HL-60 (cell line): Measurements from ENCODE around the gene TTC39B.

Experiments
- DNase-seq, 2 experiments: peaks; one replicate each; pipeline ENCODE4 v3.0.0-alpha.2; 2010 to 2020; ENCODE audit warnings: low read depth in 1 of 2, low spot score in 1 of 2
- H3K27ac ChIP-seq: fragments of 250-450 bp; sonication (Bioruptor Pico); replicated peaks from 2 replicates; pipeline ENCODE4 v1.5.1; 2020; ENCODE audit warnings: mild to moderate bottlenecking, moderate library complexity
- H3K27me3 ChIP-seq: fragments of 250-450 bp; sonication (Bioruptor Pico); 2 replicates; pipeline ENCODE4 v1.5.1; 2021; ENCODE audit warnings: mild to moderate bottlenecking, moderate library complexity; ENCODE audit not compliant: insufficient read depth, poor library complexity, severe bottlenecking
- H3K4me3 ChIP-seq: replicated peaks from 2 replicates; pipeline ENCODE4 v1.5.1; 2011; ENCODE audit warnings: mild to moderate bottlenecking, control low read depth, low read length; ENCODE audit not compliant: insufficient read depth
- CTCF ChIP-seq: IDR thresholded peaks from one replicate; pipeline ENCODE4 v1.5.1; 2011; ENCODE audit warnings: low read length, control low read depth, inconsistent platforms; ENCODE audit not compliant: insufficient read depth
- GABPA ChIP-seq: IDR thresholded peaks from 2 replicates; pipeline ENCODE4 v1.6.1; 2012; ENCODE audit warnings: low read depth
- POLR2AphosphoS5 ChIP-seq: IDR thresholded peaks from 2 replicates; pipeline ENCODE4 v1.6.1; 2012; ENCODE audit warnings: low read depth
- SPI1 ChIP-seq: IDR thresholded peaks from 2 replicates; pipeline ENCODE4 v1.6.1; 2012; ENCODE audit warnings: low read depth, mild to moderate bottlenecking, borderline replicate concordance
- TF ChIP-seq, protein P1 (sequence below): IDR thresholded peaks from 2 replicates; pipeline ENCODE4 v1.6.1; 2012; ENCODE audit warnings: low read depth; ENCODE audit not compliant: insufficient replicate concordance

Gene TTC39B

GRCh38 chr9:15280647-15281046, 26.4 kb downstream of the TTC39B start:
- TF ChIP-seq GABPA = no peak
- TF ChIP-seq, protein P1, sequence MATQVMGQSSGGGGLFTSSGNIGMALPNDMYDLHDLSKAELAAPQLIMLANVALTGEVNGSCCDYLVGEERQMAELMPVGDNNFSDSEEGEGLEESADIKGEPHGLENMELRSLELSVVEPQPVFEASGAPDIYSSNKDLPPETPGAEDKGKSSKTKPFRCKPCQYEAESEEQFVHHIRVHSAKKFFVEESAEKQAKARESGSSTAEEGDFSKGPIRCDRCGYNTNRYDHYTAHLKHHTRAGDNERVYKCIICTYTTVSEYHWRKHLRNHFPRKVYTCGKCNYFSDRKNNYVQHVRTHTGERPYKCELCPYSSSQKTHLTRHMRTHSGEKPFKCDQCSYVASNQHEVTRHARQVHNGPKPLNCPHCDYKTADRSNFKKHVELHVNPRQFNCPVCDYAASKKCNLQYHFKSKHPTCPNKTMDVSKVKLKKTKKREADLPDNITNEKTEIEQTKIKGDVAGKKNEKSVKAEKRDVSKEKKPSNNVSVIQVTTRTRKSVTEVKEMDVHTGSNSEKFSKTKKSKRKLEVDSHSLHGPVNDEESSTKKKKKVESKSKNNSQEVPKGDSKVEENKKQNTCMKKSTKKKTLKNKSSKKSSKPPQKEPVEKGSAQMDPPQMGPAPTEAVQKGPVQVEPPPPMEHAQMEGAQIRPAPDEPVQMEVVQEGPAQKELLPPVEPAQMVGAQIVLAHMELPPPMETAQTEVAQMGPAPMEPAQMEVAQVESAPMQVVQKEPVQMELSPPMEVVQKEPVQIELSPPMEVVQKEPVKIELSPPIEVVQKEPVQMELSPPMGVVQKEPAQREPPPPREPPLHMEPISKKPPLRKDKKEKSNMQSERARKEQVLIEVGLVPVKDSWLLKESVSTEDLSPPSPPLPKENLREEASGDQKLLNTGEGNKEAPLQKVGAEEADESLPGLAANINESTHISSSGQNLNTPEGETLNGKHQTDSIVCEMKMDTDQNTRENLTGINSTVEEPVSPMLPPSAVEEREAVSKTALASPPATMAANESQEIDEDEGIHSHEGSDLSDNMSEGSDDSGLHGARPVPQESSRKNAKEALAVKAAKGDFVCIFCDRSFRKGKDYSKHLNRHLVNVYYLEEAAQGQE = no peak
- no peak for TF ChIP-seq SPI1
- no peak overlapping the region for H3K4me3 ChIP-seq

DNA sequence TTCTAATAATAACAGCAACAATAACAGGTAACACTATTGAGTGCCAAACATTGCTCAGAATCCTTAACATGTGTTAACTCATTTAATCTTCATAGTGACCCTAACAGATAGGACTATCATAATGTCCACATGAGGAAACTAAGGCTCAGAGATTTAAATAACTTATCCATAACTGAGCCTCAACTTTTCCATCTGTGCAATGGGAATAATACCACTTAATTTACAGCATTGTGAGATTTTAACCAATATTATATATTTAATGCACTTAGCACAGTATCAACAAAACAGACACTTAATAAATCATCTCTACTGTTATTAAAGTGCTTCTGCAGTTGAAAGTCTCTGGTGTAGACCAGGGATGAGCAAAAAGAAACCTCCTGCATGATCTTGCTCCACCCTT, 28.2 kb downstream of the TTC39B start:
- Histone ChIP-seq H3K27me3 (no peaks in the 10 kb centered on the region), H3K27ac (no peak overlapping the region), H3K4me3 (no peak overlapping the region)
- no peak for DNase-seq
- TF ChIP-seq CTCF (no peak), SPI1 (no peak), POLR2AphosphoS5 (no peak), GABPA (no peak)
- TF ChIP-seq, protein P1 = no peak

More at GRCh38 chr9:15280647-15281046, 26.4 kb downstream of the TTC39B start:
- no peak for DNase-seq
- Histone ChIP-seq H3K27ac (no peak overlapping the region), H3K27me3 (no peaks in the 10 kb centered on the region)

GRCh38 chr9:15278091-15278687, 28.8 kb downstream of the TTC39B start:
- TF ChIP-seq, protein P1 = no peak
- no peak for TF ChIP-seq GABPA
- TF ChIP-seq CTCF = no peak
- no peak for TF ChIP-seq SPI1
- no peak for TF ChIP-seq POLR2AphosphoS5

More at GRCh38 chr9:15278091-15278687, 28.8 kb downstream of the TTC39B start:
- Histone ChIP-seq H3K27ac (no peak overlapping the region), H3K27me3 (no peaks in the 10 kb centered on the region), H3K4me3 (no peak overlapping the region)
- DNase-seq = no peak
